ENCODE measurements around the gene TEKT1.
"Not testable (repeated sequence)": the region's sequence is repeated elsewhere in the genome, so short reads cannot be mapped to it uniquely, and the experiment has no call there.

GRCh38 chr17:6816368-6816767, 15.2 kb downstream of the TEKT1 start:
- TF ChIP-seq CTCF (IDR thresholded peaks at IDR 0.05; ENCODE audit: low read depth, low read length, missing input control); RAD21 (IDR thresholded peaks at IDR 0.05); YY1 (IDR thresholded peaks at IDR 0.05); EGR1 (IDR thresholded peaks at IDR 0.05; ENCODE audit: low read depth in 2 of 2); ZBTB33 (IDR thresholded peaks at IDR 0.05); GABPA (IDR thresholded peaks at IDR 0.05 in 1 of 2, conservative IDR thresholded peaks at IDR 0.05 in 1 of 2); JUND (IDR thresholded peaks at IDR 0.05); RXRA (IDR thresholded peaks at IDR 0.05); SP1 (IDR thresholded peaks at IDR 0.05): not testable (repeated sequence)
- TF ChIP-seq, protein P1, sequence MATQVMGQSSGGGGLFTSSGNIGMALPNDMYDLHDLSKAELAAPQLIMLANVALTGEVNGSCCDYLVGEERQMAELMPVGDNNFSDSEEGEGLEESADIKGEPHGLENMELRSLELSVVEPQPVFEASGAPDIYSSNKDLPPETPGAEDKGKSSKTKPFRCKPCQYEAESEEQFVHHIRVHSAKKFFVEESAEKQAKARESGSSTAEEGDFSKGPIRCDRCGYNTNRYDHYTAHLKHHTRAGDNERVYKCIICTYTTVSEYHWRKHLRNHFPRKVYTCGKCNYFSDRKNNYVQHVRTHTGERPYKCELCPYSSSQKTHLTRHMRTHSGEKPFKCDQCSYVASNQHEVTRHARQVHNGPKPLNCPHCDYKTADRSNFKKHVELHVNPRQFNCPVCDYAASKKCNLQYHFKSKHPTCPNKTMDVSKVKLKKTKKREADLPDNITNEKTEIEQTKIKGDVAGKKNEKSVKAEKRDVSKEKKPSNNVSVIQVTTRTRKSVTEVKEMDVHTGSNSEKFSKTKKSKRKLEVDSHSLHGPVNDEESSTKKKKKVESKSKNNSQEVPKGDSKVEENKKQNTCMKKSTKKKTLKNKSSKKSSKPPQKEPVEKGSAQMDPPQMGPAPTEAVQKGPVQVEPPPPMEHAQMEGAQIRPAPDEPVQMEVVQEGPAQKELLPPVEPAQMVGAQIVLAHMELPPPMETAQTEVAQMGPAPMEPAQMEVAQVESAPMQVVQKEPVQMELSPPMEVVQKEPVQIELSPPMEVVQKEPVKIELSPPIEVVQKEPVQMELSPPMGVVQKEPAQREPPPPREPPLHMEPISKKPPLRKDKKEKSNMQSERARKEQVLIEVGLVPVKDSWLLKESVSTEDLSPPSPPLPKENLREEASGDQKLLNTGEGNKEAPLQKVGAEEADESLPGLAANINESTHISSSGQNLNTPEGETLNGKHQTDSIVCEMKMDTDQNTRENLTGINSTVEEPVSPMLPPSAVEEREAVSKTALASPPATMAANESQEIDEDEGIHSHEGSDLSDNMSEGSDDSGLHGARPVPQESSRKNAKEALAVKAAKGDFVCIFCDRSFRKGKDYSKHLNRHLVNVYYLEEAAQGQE (IDR thresholded peaks at IDR 0.05), result not testable (repeated sequence)
- TF ChIP-seq, protein P2, sequence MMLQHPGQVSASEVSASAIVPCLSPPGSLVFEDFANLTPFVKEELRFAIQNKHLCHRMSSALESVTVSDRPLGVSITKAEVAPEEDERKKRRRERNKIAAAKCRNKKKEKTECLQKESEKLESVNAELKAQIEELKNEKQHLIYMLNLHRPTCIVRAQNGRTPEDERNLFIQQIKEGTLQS (IDR thresholded peaks at IDR 0.05), result not testable (repeated sequence)

All from liver (tissue), 3 donors.